Heart right ventricle (tissue), 16 donors: ENCODE data around the gene ZFAND3. TPM values are rescaled to one million over a fixed set of nuclear protein-coding genes. Genes with fewer than 3 reads are reported as not detected.
"Not testable (repeated sequence)": the region's sequence is repeated elsewhere in the genome, so short reads cannot be mapped to it uniquely, and the experiment has no call there.

Source experiments
- ATAC-seq, 8 donors: fragments of 200-7000 bp; cut with Tn5 transposase; one replicate each; pipeline ENCODE4 v1.9.1; 2020; ENCODE audit warnings: mild to moderate bottlenecking in 8 of 8, moderate library complexity in 8 of 8, moderate number of reproducible peaks in 1 of 8
- DNase-seq, 2 donors: peaks; one replicate each; pipeline ENCODE4 v3.0.0-alpha.2; 2020
- H3K27ac ChIP-seq, 10 donors: fragments of 200-600 bp; sonication (generic) in 2 of 10; one replicate each; pipeline versions ENCODE4 v1.5.0 to v1.8.0; 2020 to 2022; ENCODE audit warnings: mild to moderate bottlenecking in 3 of 10
- H3K27me3 ChIP-seq, 7 donors: fragments of 200-600 bp; one replicate each; pipeline ENCODE4 v1.8.0; 2021 to 2022; ENCODE audit warnings: mild to moderate bottlenecking in 2 of 7
- H3K36me3 ChIP-seq, 9 donors: fragments of 200-600 bp; sonication (generic) in 1 of 9; one replicate each; pipeline versions ENCODE4 v1.5.0 to v1.8.0; 2020 to 2022; ENCODE audit warnings: mild to moderate bottlenecking in 2 of 9
- H3K4me1 ChIP-seq, 9 donors: fragments of 200-600 bp; sonication (generic) in 1 of 9; one replicate each; pipeline versions ENCODE4 v1.5.0 to v1.8.0; 2020 to 2022; ENCODE audit warnings: mild to moderate bottlenecking in 4 of 9
- H3K4me3 ChIP-seq, 10 donors: fragments of 200-600 bp; sonication (generic) in 2 of 10; one replicate each; pipeline versions ENCODE4 v1.5.0 to v1.8.0; 2020 to 2022; ENCODE audit warnings: mild to moderate bottlenecking in 7 of 10, moderate library complexity in 2 of 10
- H3K9me3 ChIP-seq, 11 donors: fragments of 200-600 bp in 10 of 11; sonication (generic) in 2 of 11; one replicate each; pipeline versions ENCODE4 v1.5.0 to v1.8.0; 2013 to 2022; ENCODE audit warnings: mild to moderate bottlenecking in 2 of 11, control low read depth in 1 of 11, moderate library complexity in 1 of 11
- CTCF ChIP-seq, 9 donors: fragments of 200-600 bp; sonication (generic) in 2 of 9; IDR thresholded peaks; one replicate each; pipeline versions ENCODE4 v1.5.0 to v1.8.0; 2021 to 2022; ENCODE audit warnings: antibody characterized with exemption in 9 of 9, mild to moderate bottlenecking in 5 of 9, moderate library complexity in 1 of 9
- WGBS, 2 donors: extraction: QIAGEN DNeasy Blood & Tissue Kit; methylation state at CpG; one replicate each; pipeline ENCODE4 v1.1.7; 2013; ENCODE audit warnings: inconsistent platforms in 1 of 2; 5-methylcytosine and 5-hydroxymethylcytosine counted together
- intact Hi-C, 10 donors: fragments of 100-400 bp; cut with DNase I; formaldehyde crosslinking; loops; one replicate each; pipeline versions ENCODE4 v1.11.1 to v1.14.2; 2022
- polyA plus RNA-seq, 2 donors: library from polyadenylated mRNA; stranded (reverse); fragments of 200-250 nt; gene quantifications; one replicate each; pipeline ENCODE4 v1.2.3, GENCODE V29; 2013
- total RNA-seq, 10 donors: library from RNA; stranded (reverse); fragmentation: NEBNext Ultra II Directional in 3 of 10; extraction: Animal tissue kit (Norgen Biotek cat#: 25700) in 3 of 10; gene quantifications; one replicate each; pipeline versions ENCODE4 v1.2.1 to v1.2.4, GENCODE V29; 2021 to 2023
- donor health status: Arrhythmogenic right ventricular cardiomyopathy.
- donor health status: ischemic (EF 13 %, LVEDD 7.1; RV severe dilation, severe dysfunction).
- donor health status: healthy with polysubstance abuse.
- donor health status: DM: no; HTN: yes; CAD: no.
- donor health status: DM: no; HTN: no; CAD: no.
- donor health status: ischemic (EF 25% LVEDD 6.9; RV normal size, moderate dysfunction).
- donor health status: ischemic (EF 25% LVEDD 5.7; RV mildly dilated, moderate dysfunction).
- donor health status: healthy.
- donor health status: DM: yes; HTN: yes; CAD: no.
- donor health status: Ischemic cardiomyopathy.
- donor health status: ischemic (EF 35%, LVEDD 5.7; RV mildly dilated, moderate dysfunction).
- donor health status: nonischemic (EF 11% LVEDD 7.7; RV severe dilation, severe dysfunction).
- donor health status: DM: yes; HTN: yes; CAD: no.
- donor health status: PGD.
- donor health status: ischemic (EF 29% LVEDD 5.4; RV normal size, mild dysfunction).
- donor health status: nonischemic (EF 23%, LVEDD 6.1; RV moderate dilation, normal function).

ZFAND3 gene
- total and polyA plus RNA-seq, 12 donors, result 24.4 to 123 (median 105) TPM

GRCh38 chr6:38043259-38043753, 223.8 kb downstream of the ZFAND3 start:
- no peaks in the 10 kb centered on the region for H3K36me3 ChIP-seq
- no peak overlapping the region for H3K27ac ChIP-seq
- no peak overlapping the region for H3K4me3 ChIP-seq
- TF ChIP-seq CTCF (IDR thresholded peaks at IDR 0.05), result no peak
- H3K4me1 ChIP-seq, result peaks cover 0 to 20% (median 6%) of the 10 kb centered on the region in 9 donors
- no peak for ATAC-seq
- WGBS, 2 donors, result 71 to 75% methylated on average over 3 of the region's 3 CpGs
- H3K27me3 ChIP-seq, result no peaks in the 10 kb centered on the region
- intact Hi-C loops, result no loop called here
- DNase-seq, result no peak
- no peaks in the 10 kb centered on the region for H3K9me3 ChIP-seq

- Histone ChIP-seq H3K4me3 (no peak overlapping the region), H3K36me3 (no peaks in the 10 kb centered on the region), H3K27ac (no peak overlapping the region), H3K4me1 (peaks cover 0 to 10% (median 3%) of the 10 kb centered on the region in 9 donors), H3K9me3 (no peaks in the 10 kb centered on the region), H3K27me3 (no peaks in the 10 kb centered on the region)
- TF ChIP-seq CTCF (IDR thresholded peaks at IDR 0.05), result no peak
- DNase-seq, result no peak
- no peak for ATAC-seq
- intact Hi-C loops, result no loop called here
- WGBS, 2 donors, result 79 to 89% methylated on average over 6 of the region's 6 CpGs
These were observed 226.3 kb downstream of the ZFAND3 start for GRCh38 chr6:38045701-38046305.

- WGBS, 2 donors, result 94 to 97% methylated on average over 4 of the region's 4 CpGs
- DNase-seq, result no peak
- H3K9me3 ChIP-seq, result no peaks in the 10 kb centered on the region
- no peak for ATAC-seq
- H3K36me3 ChIP-seq, result no peaks in the 10 kb centered on the region
- H3K27me3 ChIP-seq, result no peaks in the 10 kb centered on the region
- H3K4me3 ChIP-seq, result no peak overlapping the region
- no peak overlapping the region for H3K27ac ChIP-seq
- H3K4me1 ChIP-seq, result peaks cover 0 to 8% (median 0%) of the 10 kb centered on the region in 9 donors
- no peak for TF ChIP-seq CTCF (IDR thresholded peaks at IDR 0.05)
- intact Hi-C loops, result no loop called here
These were observed 228.0 kb downstream of the ZFAND3 start for GRCh38 chr6:38047562-38047961.

GRCh38 chr6:38049861-38050397, 230.4 kb downstream of the ZFAND3 start:
- H3K9me3 ChIP-seq, intact Hi-C loops, H3K27me3 ChIP-seq, ATAC-seq, H3K4me1 ChIP-seq, DNase-seq, H3K4me3 ChIP-seq, H3K27ac ChIP-seq, H3K36me3 ChIP-seq: not testable (repeated sequence)
- WGBS, 2 donors, result 95 to 96% methylated on average over 9 of the region's 9 CpGs

- peaks cover 0 to 12% (median 5%) of the 10 kb centered on the region in 9 donors for H3K4me1 ChIP-seq
- no peaks in the 10 kb centered on the region for H3K27me3 ChIP-seq
- no peaks in the 10 kb centered on the region for H3K9me3 ChIP-seq
- no peak for TF ChIP-seq CTCF (IDR thresholded peaks at IDR 0.05)
- DNase-seq (no peak), ATAC-seq (no peak)
- H3K27ac ChIP-seq, result no peak overlapping the region
- WGBS, 2 donors, result 94 to 96% methylated on average over 1 of the region's 1 CpG
- H3K4me3 ChIP-seq, result no peak overlapping the region
- intact Hi-C loops, result no loop called here
- no peaks in the 10 kb centered on the region for H3K36me3 ChIP-seq
These were observed 232.4 kb downstream of the ZFAND3 start for GRCh38 chr6:38051819-38052434.
